SU-DHL-6 (cell line): ENCODE data around the gene MAP3K2.

Experiments used
- H2AFZ ChIP-seq: fragments of 200-600 bp; sonication (generic); 2 replicates; pipeline ENCODE4 v1.6.1; 2014; ENCODE audit warnings: low read depth, mild to moderate bottlenecking, moderate library complexity, mixed read lengths, antibody characterized with exemption, low read length; ENCODE audit not compliant: severe bottlenecking
- H3F3A ChIP-seq: fragments of 200-600 bp; shearing (Covaris generic); 2 replicates; pipeline ENCODE4 v1.6.0; 2016; ENCODE audit warnings: antibody characterized with exemption, mild to moderate bottlenecking; ENCODE audit not compliant: insufficient read depth
- H3K27ac ChIP-seq: fragments of 200-600 bp; sonication (generic); 2 replicates; pipeline ENCODE4 v1.5.1; 2016; ENCODE audit warnings: low read depth, mild to moderate bottlenecking, low read length, moderate library complexity, mixed read lengths
- H3K27me3 ChIP-seq: fragments of 200-600 bp; sonication (generic), shearing (Covaris generic); 2 replicates; pipeline ENCODE4 v1.6.0; 2014; ENCODE audit warnings: mild to moderate bottlenecking, low read length
- H3K36me3 ChIP-seq: fragments of 200-600 bp; sonication (generic); 2 replicates; pipeline ENCODE4 v1.6.1; 2014; ENCODE audit warnings: mild to moderate bottlenecking, low read length, mixed read lengths
- H3K4me2 ChIP-seq: fragments of 300-600, 200-600 bp; shearing (Covaris generic), sonication (generic); 2 replicates; pipeline ENCODE4 v1.6.0; 2014; ENCODE audit warnings: low read length, low read depth, mild to moderate bottlenecking; ENCODE audit not compliant: poor library complexity, severe bottlenecking
- H3K4me3 ChIP-seq: fragments of 200-600 bp; sonication (generic); 2 replicates; pipeline ENCODE4 v1.5.1; 2014; ENCODE audit warnings: antibody characterized with exemption, low read length, mild to moderate bottlenecking, mixed read lengths; ENCODE audit not compliant: insufficient read depth, poor library complexity, severe bottlenecking
- H3K79me2 ChIP-seq: fragments of 200-600 bp; sonication (generic); 2 replicates; pipeline ENCODE4 v1.6.1; 2014; ENCODE audit warnings: mild to moderate bottlenecking, low read length, moderate library complexity; ENCODE audit not compliant: insufficient read depth
- H3K9ac ChIP-seq: fragments of 200-600 bp; sonication (generic); 2 replicates; pipeline ENCODE4 v1.7.0; 2014; ENCODE audit warnings: mild to moderate bottlenecking, low read length
- H3K9me2 ChIP-seq: fragments of 200-600 bp; sonication (generic); replicated peaks from 2 replicates; pipeline ENCODE4 v1.6.1; 2014; ENCODE audit warnings: low read length; ENCODE audit not compliant: insufficient read depth
- H3K9me3 ChIP-seq: fragments of 200-600 bp; sonication (generic); 2 replicates; pipeline ENCODE4 v1.6.1; 2014; ENCODE audit warnings: low read length, mixed read lengths; ENCODE audit not compliant: insufficient read depth
- H4K20me1 ChIP-seq: fragments of 200-600 bp; sonication (generic); 2 replicates; pipeline ENCODE4 v1.6.1; 2014; ENCODE audit warnings: low read depth, mild to moderate bottlenecking, antibody characterized with exemption, low read length, moderate library complexity, mixed read lengths
- CTCF ChIP-seq: fragments of 200-600 bp; sonication (generic); IDR thresholded peaks from one replicate; pipeline ENCODE4 v1.5.1; 2017; ENCODE audit warnings: antibody characterized with exemption, mild to moderate bottlenecking, low read length, moderate library complexity; ENCODE audit not compliant: insufficient read depth, poor library complexity, severe bottlenecking
- EZH2phosphoT487 ChIP-seq: fragments of 200-600 bp; sonication (generic), shearing (Covaris generic); conservative IDR thresholded peaks from 2 replicates; pipeline ENCODE4 v1.6.1; 2018; ENCODE audit warnings: mild to moderate bottlenecking, antibody characterized with exemption, low read length, moderate library complexity, mixed read lengths

MAP3K2 gene

GRCh38 chr2:127388423-127389164 is 819 bp upstream of the MAP3K2 start:
- TF ChIP-seq EZH2phosphoT487 (no peak), CTCF (no peak)
- peak overlapping the region; percentile 85 for H3K27ac ChIP-seq
- peak overlapping the region; percentile 50 for H2AFZ ChIP-seq
- H3K9ac ChIP-seq: peak overlapping the region; percentile 98
- H3K79me2 ChIP-seq: peaks cover 33% of the 10 kb centered on the region
- no peaks in the 10 kb centered on the region for H3K9me2 ChIP-seq
- H3K9me3 ChIP-seq: no peaks in the 10 kb centered on the region
- H3K4me3 ChIP-seq: peak overlapping the region; percentile 63
- H3F3A ChIP-seq: peaks cover 26% of the 10 kb centered on the region
- H3K4me2 ChIP-seq: peak overlapping the region; percentile 98
- H3K27me3 ChIP-seq: no peaks in the 10 kb centered on the region
- no peaks in the 10 kb centered on the region for H3K36me3 ChIP-seq
- no peaks in the 10 kb centered on the region; the same call in 1 of the 2 replicates for H4K20me1 ChIP-seq

GRCh38 chr2:127386764-127387654 is 766 bp downstream of the MAP3K2 start:
- Histone ChIP-seq H3K27ac (peak overlapping the region; percentile 92), H3K4me2 (peak overlapping the region; percentile 83), H3K9ac (peak overlapping the region; percentile 98), H3K9me2 (no peaks in the 10 kb centered on the region), H3K4me3 (peak overlapping the region; percentile 85), H3K9me3 (no peaks in the 10 kb centered on the region), H3K79me2 (peaks cover 49% of the 10 kb centered on the region), H4K20me1 (no peaks in the 10 kb centered on the region; the same call in 1 of the 2 replicates), H3K27me3 (no peaks in the 10 kb centered on the region), H3K36me3 (no peaks in the 10 kb centered on the region; the same call in 1 of the 2 replicates), H3F3A (peaks cover 26% of the 10 kb centered on the region), H2AFZ (peak overlapping the region; percentile 86)
- TF ChIP-seq CTCF (no peak), EZH2phosphoT487 (no peak)

- Histone ChIP-seq H3K4me3 (peak overlapping the region; percentile 85), H3F3A (peaks cover 26% of the 10 kb centered on the region), H3K9me2 (no peaks in the 10 kb centered on the region), H3K27ac (peak overlapping the region; percentile 92; the same call in 1 of the 2 replicates), H4K20me1 (no peaks in the 10 kb centered on the region; the same call in 1 of the 2 replicates), H3K27me3 (no peaks in the 10 kb centered on the region), H3K9ac (peak overlapping the region; percentile 98), H2AFZ (no peak overlapping the region), H3K9me3 (no peaks in the 10 kb centered on the region), H3K4me2 (peak overlapping the region; percentile 83), H3K36me3 (no peaks in the 10 kb centered on the region; the same call in 1 of the 2 replicates), H3K79me2 (peaks cover 57% of the 10 kb centered on the region)
- TF ChIP-seq CTCF (no peak), EZH2phosphoT487 (no peak)
Observed at GRCh38 chr2:127386246-127386645, 1.5 kb downstream of the MAP3K2 start.
